GM12878 (cell line): ENCODE results near the gene CAMK1. TPM values are rescaled to one million over a fixed set of nuclear protein-coding genes. Genes with fewer than 3 reads are reported as not detected.
A peak's percentile ranks its signal among the peaks of the same experiment; 100 is the strongest.

Experiments
- BACH1 ChIP-seq: fragments of 450-650 bp; IDR thresholded peaks from 2 replicates; pipeline ENCODE4 v1.6.1; 2017; ENCODE audit warnings: mild to moderate bottlenecking, borderline replicate concordance
- CHD4 ChIP-seq: fragments of 200-600 bp; sonication (generic); IDR thresholded peaks from 2 replicates; pipeline ENCODE4 v1.6.1; 2016; ENCODE audit warnings: mild to moderate bottlenecking
- EGR1 ChIP-seq, 2 experiments: IDR thresholded peaks; 1 replicate in 1 of 2; 2 replicates in 1 of 2; pipeline ENCODE4 v1.6.1; 2011 to 2012; ENCODE audit warnings: low read depth in 2 of 2, low read length in 2 of 2, borderline replicate concordance in 1 of 2, mild to moderate bottlenecking in 1 of 2, moderate library complexity in 1 of 2
- IKZF2 ChIP-seq, 2 experiments: fragments of 450-650 bp; IDR thresholded peaks; 2 replicates each; pipeline ENCODE4 v1.6.1; 2017; ENCODE audit warnings: mild to moderate bottlenecking in 2 of 2, moderate library complexity in 2 of 2
- MEF2A ChIP-seq: IDR thresholded peaks from 2 replicates; pipeline ENCODE4 v1.6.1; 2011; ENCODE audit warnings: low read depth, mild to moderate bottlenecking, low read length, moderate library complexity; ENCODE audit not compliant: insufficient read depth
- MEF2B ChIP-seq: fragments of 450-650 bp; IDR thresholded peaks from 2 replicates; pipeline ENCODE4 v1.6.1; 2018; ENCODE audit warnings: mild to moderate bottlenecking, moderate library complexity; ENCODE audit not compliant: partially characterized antibody, poor library complexity, severe bottlenecking
- MTA2 ChIP-seq: fragments of 450-650 bp; IDR thresholded peaks from 2 replicates; pipeline ENCODE4 v1.6.1; 2016; ENCODE audit warnings: low read depth, mild to moderate bottlenecking, moderate library complexity
- MTA3 ChIP-seq: IDR thresholded peaks from 2 replicates; pipeline ENCODE4 v1.6.1; 2012; ENCODE audit warnings: low read length, inconsistent platforms, borderline replicate concordance
- MXI1 ChIP-seq: fragments of 150-350 bp; IDR thresholded peaks from 2 replicates; pipeline ENCODE4 v1.6.1; 2011; ENCODE audit warnings: low read depth, mild to moderate bottlenecking, inconsistent platforms, low read length, improper control_type of control experiment
- MYC ChIP-seq: IDR thresholded peaks from 2 replicates; pipeline ENCODE4 v1.6.1; 2011; ENCODE audit warnings: mild to moderate bottlenecking, low read length, moderate library complexity, inconsistent platforms; ENCODE audit not compliant: insufficient read depth, insufficient replicate concordance, insufficient read length, severe bottlenecking
- PAX5 ChIP-seq: IDR thresholded peaks from 2 replicates; pipeline ENCODE4 v1.6.1; 2011; ENCODE audit warnings: low read depth, low read length, borderline replicate concordance
- POLR2A ChIP-seq: IDR thresholded peaks from 2 replicates; pipeline ENCODE4 v1.6.1; 2011; ENCODE audit warnings: low read depth, mild to moderate bottlenecking, low read length
- RBBP5 ChIP-seq: fragments of 200-600 bp; sonication (generic); conservative IDR thresholded peaks from 2 replicates; pipeline ENCODE4 v1.6.1; 2016
- RCOR1 ChIP-seq: conservative IDR thresholded peaks from 2 replicates; pipeline ENCODE4 v1.6.1; 2012; ENCODE audit warnings: low read depth, low read length, improper control_type of control experiment
- SIN3A ChIP-seq: IDR thresholded peaks from 2 replicates; pipeline ENCODE4 v1.6.1; 2012; ENCODE audit warnings: low read depth, low read length, improper control_type of control experiment
- SMARCA5 ChIP-seq: fragments of 450-650 bp; IDR thresholded peaks from 2 replicates; pipeline ENCODE4 v1.6.1; 2017; ENCODE audit warnings: mild to moderate bottlenecking
- SREBF2 ChIP-seq: IDR thresholded peaks from 2 replicates; pipeline ENCODE4 v1.6.1; 2012; ENCODE audit warnings: mild to moderate bottlenecking, low read length
- STAT1 ChIP-seq: fragments of 450-650 bp; conservative IDR thresholded peaks from 2 replicates; pipeline ENCODE4 v1.6.1; 2014; ENCODE audit warnings: antibody characterized with exemption, mild to moderate bottlenecking
- TCF7 ChIP-seq: IDR thresholded peaks from 2 replicates; pipeline ENCODE4 v1.6.1; 2014; ENCODE audit warnings: antibody characterized with exemption, borderline replicate concordance
- WRNIP1 ChIP-seq: IDR thresholded peaks from 2 replicates; pipeline ENCODE4 v1.6.1; 2011; ENCODE audit warnings: low read depth, low read length, improper control_type of control experiment, borderline replicate concordance
- ZBED1 ChIP-seq: IDR thresholded peaks from 2 replicates; pipeline ENCODE4 v1.6.1; 2016; ENCODE audit warnings: borderline replicate concordance
- ZNF217 ChIP-seq: fragments of 450-650 bp; IDR thresholded peaks from 2 replicates; pipeline ENCODE4 v1.6.1; 2017; ENCODE audit warnings: antibody characterized with exemption, mild to moderate bottlenecking
- ZZZ3 ChIP-seq: IDR thresholded peaks from 2 replicates; pipeline ENCODE4 v1.6.1; 2011; ENCODE audit warnings: low read depth; ENCODE audit not compliant: control insufficient read depth, insufficient read length
- polyA plus RNA-seq, 11 experiments: library from polyadenylated mRNA; depleted of rRNA in 4 of 11; unstranded in 6 of 11; stranded (reverse) in 5 of 11; fragments of >200 nt; fragmentation: Nextera tagmentation in 4 of 11; fragmentation: Illumina TruSeq in 1 of 11; extraction: Ambion mirVana in 4 of 11; extraction: Trizol in 1 of 11; gene quantifications; 1 replicate in 1 of 11; 2 replicates in 10 of 11; pipeline versions ENCODE4 v1.2.1 to v1.2.3, GENCODE V29; 2011 to 2016; ENCODE audit warnings: inconsistent platforms in 2 of 11, missing spikeins in 2 of 11, low read depth in 1 of 11
- total RNA-seq, 4 experiments: library from RNA; depleted of rRNA in 3 of 4; stranded (reverse); fragments of >200 nt in 3 of 4; fragmentation: Illumina TruSeq in 1 of 4; extraction: Trizol in 1 of 4; gene quantifications; 2 replicates each; pipeline versions ENCODE4 v1.2.1 to v1.2.3, GENCODE V29; 2013 to 2021
- TF ChIP-seq, protein P1 (sequence below): fragments of 450-650 bp; IDR thresholded peaks from 2 replicates; pipeline ENCODE4 v1.6.1; 2016; ENCODE audit warnings: mild to moderate bottlenecking
- TF ChIP-seq, protein P2 (sequence below): IDR thresholded peaks from 2 replicates; pipeline ENCODE4 v1.6.1; 2011; ENCODE audit warnings: mild to moderate bottlenecking, low read depth, low read length, moderate library complexity; ENCODE audit not compliant: insufficient replicate concordance
- TF ChIP-seq, protein P3 (sequence below): fragments of 450-650 bp; IDR thresholded peaks from 2 replicates; pipeline ENCODE4 v1.6.1; 2018; ENCODE audit warnings: mild to moderate bottlenecking, low read depth, moderate library complexity; ENCODE audit not compliant: partially characterized antibody
- TF ChIP-seq, protein P4 (sequence below): fragments of 450-650 bp; IDR thresholded peaks from 2 replicates; pipeline ENCODE4 v1.6.1; 2017; ENCODE audit warnings: mild to moderate bottlenecking, low read depth, inconsistent platforms; ENCODE audit not compliant: poor library complexity, severe bottlenecking

CAMK1 gene
- total and polyA plus RNA-seq, 10 of the 15 experiments (the other 5 are each of a cell fraction or from before 2014, with no cell fraction given), result 0.24 to 2.1 (median 0.51) TPM; not detected in 2

DNA sequence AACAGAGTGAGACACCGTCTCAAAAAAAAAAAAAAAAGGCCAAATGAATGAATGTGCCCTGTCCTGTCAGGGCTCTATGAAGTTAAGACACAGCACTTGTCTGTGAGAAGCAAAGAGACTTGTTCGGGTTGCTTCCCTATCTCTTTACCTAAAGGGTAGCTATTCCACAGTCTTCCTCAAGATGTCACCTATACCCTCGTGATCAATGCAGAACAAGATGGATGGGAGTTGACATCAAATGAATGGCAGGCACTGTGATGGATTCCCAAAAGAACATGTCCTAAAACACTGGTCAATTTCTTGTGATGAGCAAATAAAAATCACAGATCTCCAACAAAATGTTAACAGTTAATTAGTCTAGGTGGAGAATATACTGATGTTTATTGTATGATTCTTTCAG lies 13.0 kb upstream of the CAMK1 start (continued):
- TF ChIP-seq, protein P1, sequence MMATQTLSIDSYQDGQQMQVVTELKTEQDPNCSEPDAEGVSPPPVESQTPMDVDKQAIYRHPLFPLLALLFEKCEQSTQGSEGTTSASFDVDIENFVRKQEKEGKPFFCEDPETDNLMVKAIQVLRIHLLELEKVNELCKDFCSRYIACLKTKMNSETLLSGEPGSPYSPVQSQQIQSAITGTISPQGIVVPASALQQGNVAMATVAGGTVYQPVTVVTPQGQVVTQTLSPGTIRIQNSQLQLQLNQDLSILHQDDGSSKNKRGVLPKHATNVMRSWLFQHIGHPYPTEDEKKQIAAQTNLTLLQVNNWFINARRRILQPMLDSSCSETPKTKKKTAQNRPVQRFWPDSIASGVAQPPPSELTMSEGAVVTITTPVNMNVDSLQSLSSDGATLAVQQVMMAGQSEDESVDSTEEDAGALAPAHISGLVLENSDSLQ, result peak; percentile 82
- TF ChIP-seq MTA2 (no peak), STAT1 (no peak), POLR2A (no peak), MEF2A (no peak), RBBP5 (no peak), IKZF2 (IDR thresholded peaks at IDR 0.05) (no peak), RCOR1 (no peak), MYC (no peak), BACH1 (no peak), SREBF2 (no peak), MEF2B (no peak), ZBED1 (no peak), ZZZ3 (no peak), CHD4 (no peak), EGR1 (IDR thresholded peaks at IDR 0.05; ENCODE audit: borderline replicate concordance in 1 of 2, low read depth in 2 of 2, low read length in 2 of 2) (no peak), SIN3A (no peak), SMARCA5 (no peak), ZNF217 (no peak), TCF7 (no peak), MTA3 (no peak), WRNIP1 (no peak), PAX5 (no peak), MXI1 (no peak)
- TF ChIP-seq, protein P2, sequence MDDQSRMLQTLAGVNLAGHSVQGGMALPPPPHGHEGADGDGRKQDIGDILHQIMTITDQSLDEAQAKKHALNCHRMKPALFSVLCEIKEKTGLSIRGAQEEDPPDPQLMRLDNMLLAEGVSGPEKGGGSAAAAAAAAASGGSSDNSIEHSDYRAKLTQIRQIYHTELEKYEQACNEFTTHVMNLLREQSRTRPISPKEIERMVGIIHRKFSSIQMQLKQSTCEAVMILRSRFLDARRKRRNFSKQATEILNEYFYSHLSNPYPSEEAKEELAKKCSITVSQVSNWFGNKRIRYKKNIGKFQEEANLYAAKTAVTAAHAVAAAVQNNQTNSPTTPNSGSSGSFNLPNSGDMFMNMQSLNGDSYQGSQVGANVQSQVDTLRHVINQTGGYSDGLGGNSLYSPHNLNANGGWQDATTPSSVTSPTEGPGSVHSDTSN, result peak; percentile 17
- TF ChIP-seq, protein P3, sequence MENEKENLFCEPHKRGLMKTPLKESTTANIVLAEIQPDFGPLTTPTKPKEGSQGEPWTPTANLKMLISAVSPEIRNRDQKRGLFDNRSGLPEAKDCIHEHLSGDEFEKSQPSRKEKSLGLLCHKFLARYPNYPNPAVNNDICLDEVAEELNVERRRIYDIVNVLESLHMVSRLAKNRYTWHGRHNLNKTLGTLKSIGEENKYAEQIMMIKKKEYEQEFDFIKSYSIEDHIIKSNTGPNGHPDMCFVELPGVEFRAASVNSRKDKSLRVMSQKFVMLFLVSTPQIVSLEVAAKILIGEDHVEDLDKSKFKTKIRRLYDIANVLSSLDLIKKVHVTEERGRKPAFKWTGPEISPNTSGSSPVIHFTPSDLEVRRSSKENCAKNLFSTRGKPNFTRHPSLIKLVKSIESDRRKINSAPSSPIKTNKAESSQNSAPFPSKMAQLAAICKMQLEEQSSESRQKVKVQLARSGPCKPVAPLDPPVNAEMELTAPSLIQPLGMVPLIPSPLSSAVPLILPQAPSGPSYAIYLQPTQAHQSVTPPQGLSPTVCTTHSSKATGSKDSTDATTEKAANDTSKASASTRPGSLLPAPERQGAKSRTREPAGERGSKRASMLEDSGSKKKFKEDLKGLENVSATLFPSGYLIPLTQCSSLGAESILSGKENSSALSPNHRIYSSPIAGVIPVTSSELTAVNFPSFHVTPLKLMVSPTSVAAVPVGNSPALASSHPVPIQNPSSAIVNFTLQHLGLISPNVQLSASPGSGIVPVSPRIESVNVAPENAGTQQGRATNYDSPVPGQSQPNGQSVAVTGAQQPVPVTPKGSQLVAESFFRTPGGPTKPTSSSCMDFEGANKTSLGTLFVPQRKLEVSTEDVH, result no peak
- TF ChIP-seq, protein P4, sequence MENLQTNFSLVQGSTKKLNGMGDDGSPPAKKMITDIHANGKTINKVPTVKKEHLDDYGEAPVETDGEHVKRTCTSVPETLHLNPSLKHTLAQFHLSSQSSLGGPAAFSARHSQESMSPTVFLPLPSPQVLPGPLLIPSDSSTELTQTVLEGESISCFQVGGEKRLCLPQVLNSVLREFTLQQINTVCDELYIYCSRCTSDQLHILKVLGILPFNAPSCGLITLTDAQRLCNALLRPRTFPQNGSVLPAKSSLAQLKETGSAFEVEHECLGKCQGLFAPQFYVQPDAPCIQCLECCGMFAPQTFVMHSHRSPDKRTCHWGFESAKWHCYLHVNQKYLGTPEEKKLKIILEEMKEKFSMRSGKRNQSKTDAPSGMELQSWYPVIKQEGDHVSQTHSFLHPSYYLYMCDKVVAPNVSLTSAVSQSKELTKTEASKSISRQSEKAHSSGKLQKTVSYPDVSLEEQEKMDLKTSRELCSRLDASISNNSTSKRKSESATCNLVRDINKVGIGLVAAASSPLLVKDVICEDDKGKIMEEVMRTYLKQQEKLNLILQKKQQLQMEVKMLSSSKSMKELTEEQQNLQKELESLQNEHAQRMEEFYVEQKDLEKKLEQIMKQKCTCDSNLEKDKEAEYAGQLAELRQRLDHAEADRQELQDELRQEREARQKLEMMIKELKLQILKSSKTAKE, result no peak
